Right kidney (tissue), 1 donor: ENCODE data around the gene TNIK.
"Not testable (repeated sequence)": the region's sequence is repeated elsewhere in the genome, so short reads cannot be mapped to it uniquely, and the experiment has no call there.

Experiments
- DNase-seq: peaks from one replicate; pipeline ENCODE4 v3.0.0-alpha.2; 2016

TNIK gene

DNA sequence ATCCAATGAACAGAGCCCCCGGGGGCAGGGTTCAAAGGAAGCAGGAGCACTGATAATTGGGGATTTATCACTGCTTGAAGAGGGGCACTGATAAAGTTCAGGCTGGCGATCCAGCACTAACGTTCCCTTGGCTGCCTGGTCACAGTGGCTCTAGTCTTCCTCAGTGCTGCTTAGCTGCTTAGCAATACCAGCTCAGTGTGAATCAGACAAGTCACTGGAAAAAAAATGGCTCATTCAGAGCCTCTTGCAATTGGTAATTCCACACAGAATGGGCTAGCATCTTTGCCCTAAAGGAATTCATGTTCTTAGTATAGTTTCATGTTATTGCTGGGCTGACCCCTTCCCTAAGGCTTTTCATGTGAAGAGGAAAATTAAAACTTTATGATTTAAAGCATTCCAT is 338.0 kb downstream of the TNIK start:
- DNase-seq = no peak

DNA sequence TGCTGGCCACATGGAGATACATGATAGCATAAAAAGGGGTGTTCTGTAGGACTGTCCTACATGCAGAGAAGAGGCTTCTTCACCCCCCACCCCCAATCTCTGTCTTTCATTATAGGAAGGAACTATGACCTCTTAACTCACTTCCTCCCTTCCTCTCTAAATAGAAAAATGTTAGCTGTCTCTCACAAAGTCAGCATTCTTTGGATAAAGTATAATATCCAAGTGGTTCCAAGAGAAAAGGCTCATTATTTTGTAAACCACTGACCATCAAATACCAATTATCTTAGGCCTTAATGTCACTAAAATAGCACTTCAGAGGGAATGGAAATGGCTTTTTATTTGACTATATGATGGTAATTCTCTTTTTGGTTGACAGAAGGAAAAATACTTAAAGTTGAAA is 338.4 kb downstream of the TNIK start:
- DNase-seq = no peak

DNA sequence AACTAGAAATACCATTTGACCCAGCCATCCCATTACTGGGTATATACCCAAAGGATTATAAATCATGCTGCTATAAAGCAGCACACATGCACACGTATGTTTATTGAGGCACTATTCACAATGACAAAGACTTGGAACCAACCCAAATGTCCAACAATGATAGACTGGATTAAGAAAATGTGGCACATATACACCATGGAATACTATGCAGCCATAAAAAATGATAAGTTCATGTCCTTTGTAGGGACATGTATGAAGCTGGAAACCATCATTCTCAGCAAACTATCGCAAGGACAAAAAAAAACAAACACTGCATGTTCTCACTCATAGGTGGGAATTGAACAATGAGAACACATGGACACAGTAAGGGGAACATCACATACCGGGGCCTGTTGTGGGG is 340.8 kb downstream of the TNIK start:
- DNase-seq = not testable (repeated sequence)

DNA sequence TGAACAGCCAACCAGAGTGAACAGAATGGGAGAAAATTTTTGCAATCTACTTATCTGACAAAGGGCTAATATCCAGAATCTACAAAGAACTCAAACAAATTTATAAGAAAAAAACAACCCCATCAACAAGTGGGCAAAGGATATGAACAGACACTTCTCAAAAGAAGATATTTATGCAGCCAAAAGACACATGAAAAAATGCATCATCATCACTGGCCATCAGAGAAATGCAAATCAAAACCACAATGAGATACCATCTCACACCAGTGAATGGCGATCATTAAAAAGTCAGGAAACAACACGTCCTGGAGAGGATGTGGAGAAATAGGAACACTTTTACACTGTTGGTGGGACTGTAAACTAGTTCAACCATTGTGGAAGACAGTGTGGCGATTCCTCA is 341.2 kb downstream of the TNIK start:
- not testable (repeated sequence) for DNase-seq

DNA sequence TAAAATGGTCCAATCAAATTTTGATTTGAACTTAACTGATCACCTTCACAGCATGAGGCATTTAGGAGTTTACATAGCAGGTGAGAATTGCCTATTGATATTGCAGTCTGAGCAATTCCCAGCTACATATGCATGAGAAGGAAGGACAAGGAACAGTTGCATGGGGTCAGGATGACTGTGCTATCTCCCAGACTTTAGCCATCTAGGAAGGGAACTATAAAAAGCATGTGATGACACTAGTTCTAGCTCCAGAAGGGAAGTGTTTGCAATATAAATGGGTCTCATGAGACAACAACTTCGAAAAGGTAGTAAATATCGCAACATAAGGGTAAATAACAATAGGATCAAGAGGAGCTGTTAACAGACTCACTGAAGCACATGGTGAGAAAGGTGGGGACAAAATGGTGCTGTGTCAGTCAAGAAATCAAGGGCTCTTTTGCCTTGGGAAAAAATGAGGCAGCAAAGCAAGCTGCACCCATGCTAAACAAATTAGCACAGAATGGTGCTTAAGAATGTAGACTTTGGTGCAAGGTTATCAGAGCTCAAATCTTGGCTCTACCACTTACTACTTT is 343.3 kb downstream of the TNIK start:
- DNase-seq = no peak

DNA sequence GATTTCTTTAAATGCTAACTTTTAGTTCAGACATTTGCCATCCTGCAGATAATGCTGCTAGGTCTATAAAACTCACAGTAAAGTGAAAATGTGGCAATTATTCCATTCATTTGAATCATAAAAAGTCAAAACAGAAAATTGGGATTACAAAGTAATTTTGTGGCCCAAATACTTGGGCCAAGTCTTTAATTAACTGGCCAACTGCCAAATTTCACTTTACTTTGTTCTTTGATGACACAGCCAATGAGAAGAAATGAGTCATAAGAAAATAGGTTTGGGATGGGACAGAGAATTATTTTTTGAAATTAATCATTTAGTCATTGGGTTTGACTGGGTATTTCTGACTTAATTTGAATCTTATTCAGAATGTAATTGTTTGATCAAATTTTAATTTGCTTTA is 343.8 kb downstream of the TNIK start:
- DNase-seq = no peak

DNA sequence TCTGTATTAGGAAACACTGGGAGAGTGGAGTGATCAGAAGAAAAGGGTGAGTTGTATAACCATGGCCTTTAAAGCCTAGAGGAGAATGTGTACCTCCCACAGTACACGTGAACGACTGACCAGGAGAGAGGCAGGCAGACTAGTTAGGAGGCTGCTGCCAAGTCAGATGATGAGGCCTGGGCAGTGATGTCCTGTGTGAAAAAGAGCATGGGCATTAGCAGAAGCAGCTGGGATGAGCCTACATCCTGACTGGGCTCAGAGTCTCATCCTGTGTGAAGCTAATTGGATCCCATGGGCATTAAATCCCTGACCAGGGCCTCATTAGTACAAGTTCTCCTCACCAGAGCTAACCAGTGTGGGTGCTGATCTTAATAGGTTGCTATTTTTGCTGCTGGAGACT is 344.5 kb downstream of the TNIK start:
- no peak for DNase-seq

DNA sequence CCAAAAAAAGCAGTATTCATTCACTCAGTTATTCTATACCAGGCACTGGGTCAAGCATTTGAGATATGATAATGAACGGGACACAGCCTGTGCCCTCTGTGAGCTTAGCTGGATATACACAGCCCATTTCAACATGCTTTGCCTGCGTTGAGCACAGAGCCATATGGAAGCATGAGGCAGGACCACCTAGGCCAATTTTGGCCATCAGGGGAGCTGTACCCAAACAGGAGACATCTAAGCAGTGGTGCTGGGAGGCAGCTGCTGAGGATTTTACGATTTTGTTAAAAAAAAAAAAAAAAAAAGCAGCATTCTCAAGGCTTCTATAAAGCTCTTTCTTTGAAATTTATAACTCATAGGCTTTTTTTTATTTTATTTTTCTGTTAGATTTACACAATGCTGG is 346.5 kb downstream of the TNIK start:
- DNase-seq = no peak

DNA sequence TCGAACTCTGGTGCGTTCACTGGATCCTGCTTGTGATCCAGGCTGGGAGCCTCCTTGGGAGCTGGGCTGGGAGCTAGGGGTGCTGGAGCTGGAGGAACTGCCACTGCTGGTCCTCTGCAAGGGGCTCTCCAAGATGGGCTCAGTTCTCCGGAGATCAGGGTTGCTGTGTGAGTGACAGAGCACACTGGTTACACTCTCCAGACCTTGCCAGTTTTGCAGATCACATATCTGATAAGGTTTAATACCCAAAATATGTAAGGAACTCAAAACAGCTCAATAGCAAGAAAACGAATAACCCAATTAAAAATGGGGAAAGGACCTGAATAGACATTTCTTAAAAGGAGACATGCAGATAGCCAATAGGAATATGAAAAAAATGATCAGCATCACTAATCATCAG is 349.5 kb downstream of the TNIK start:
- no peak for DNase-seq

DNA sequence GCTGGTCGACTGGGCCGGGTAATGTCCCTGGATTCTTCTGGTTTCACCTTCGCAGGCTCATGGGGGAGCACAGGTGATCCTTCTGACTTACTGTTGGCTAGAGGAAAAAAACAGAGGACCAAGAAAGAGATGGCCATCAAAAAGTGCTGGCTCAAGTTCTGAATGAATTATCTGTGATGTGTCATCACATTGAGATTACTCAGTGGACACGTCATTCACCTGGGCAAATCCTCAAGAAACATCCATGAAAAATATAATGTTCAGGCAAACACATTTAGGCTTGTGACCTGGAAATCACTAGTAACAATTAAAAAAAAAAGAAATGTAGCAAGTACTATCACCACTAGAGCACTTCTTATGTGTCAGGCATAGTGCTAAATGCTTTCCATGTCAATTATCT is 352.1 kb downstream of the TNIK start:
- DNase-seq = no peak

DNA sequence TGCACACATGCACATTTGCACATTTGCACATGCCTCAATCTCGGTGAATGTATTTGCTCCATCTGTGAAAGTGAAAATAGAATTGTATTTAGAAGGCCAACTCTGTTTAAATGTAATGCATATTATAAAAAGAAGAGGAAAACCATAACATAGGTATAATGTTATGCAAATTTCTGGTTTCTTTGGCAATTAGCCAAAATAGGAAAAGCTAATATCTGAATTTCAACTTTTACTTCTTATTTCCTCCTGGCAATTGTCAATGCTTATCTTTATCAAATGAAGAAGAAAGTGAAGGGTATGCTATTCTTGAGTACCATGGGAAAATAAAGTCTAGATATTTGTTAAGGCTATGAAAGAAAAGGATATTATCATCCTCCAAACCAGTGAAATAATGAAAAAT is 357.0 kb downstream of the TNIK start:
- DNase-seq = no peak

DNA sequence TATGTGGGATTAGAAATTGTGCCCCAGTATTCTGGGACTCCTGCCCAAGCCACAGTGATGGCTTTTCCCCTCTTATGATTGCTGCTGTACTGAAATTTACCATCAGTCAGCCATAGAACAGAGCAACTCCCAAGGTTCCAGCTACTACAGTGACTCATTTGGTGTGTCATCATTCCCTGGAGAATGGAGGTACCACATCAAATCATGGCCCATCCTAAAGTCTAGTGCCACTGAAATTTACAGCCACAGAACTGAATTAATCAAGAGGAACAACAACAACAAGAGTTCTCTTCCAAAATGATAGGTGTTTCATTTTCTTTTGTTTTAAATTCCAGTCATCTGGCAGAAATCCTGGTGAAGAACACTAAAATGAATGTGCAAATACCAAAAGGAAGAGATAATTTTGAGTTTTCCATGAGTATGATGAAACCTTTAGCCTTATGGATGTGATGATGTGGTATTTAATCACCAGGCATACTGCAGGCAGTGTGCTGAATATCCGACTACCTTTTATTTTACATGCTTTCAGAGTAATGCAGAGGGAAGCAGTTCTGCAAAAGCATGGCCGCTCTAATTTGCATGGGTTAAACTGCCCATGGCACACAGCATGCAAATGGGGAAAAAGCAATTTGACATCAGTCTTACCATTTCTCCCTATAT is 358.1 kb downstream of the TNIK start:
- DNase-seq = no peak

DNA sequence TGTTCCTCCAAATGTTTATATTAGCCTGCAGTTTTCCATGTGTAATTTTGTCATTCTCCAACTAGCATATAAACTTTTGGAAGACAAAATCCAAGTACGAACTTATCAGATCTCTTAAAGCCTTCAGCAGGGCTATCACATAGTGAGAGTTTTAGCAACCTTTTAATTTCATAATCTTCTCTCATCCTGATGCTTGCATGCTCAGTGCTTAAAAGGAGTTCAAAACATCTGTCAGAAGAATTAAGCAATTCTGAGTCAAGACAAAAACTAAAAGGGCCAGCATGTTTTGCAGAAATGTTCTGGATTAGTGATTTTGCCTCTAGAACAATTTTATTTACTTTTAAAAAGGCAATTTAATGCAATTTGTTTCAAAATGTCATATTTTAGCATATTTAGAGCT is 360.3 kb downstream of the TNIK start:
- no peak for DNase-seq

DNA sequence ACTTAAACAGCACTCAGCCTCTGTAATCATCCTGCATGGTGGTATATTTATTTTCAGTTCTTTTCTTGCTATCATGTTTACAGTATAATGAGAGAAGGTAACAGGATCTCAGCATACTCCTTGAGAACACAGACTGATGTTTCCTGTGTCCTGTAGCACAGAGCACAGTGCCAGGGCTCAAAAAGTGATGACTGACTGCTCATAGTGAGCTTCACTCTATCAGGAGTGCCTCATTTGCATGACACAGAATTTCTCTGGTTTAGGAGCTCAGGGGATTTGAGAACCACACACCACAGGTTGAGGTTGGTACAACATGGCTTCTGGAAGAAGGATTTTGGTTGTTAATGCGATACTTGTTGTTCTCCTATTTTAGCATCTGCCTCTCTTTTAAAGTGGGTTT is 365.1 kb downstream of the TNIK start:
- no peak for DNase-seq

DNA sequence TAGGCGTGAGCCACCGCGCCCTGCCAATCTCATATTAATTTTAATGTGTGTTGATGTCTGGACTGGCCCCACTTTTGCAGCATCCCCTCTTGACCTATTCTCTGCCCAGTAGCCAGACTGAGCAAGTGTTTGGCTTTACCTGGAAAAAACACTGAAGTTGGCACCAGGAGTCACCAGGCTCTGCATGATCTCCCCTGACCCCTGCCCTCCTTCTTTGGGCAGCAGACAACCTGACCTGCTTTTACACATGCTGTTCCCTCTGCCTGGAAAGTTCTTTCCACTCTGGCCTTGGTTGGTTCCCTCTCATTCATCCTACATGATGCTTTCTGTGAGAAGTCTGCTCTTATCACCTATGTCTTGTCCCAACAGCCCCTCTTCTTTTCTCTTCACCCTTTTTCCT is 365.8 kb downstream of the TNIK start:
- DNase-seq = no peak

DNA sequence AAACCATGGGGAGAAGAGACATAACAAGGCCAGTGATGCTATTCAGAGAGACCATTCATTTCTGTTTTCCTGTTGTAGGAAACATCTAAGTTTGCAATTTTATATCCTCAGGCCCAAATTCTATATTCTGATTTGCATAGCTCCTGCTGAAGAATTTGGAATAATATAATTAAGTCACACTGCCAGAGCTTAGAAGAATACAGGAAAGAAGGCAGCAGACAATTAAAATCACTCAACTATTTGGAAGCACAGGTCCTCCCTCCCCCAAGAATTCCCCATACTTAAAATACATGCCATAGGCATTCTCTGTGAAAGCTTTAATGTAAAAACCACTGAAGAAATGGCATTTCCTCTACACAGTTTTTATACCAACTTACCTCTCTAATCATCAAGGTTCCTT is 366.7 kb downstream of the TNIK start:
- no peak for DNase-seq

DNA sequence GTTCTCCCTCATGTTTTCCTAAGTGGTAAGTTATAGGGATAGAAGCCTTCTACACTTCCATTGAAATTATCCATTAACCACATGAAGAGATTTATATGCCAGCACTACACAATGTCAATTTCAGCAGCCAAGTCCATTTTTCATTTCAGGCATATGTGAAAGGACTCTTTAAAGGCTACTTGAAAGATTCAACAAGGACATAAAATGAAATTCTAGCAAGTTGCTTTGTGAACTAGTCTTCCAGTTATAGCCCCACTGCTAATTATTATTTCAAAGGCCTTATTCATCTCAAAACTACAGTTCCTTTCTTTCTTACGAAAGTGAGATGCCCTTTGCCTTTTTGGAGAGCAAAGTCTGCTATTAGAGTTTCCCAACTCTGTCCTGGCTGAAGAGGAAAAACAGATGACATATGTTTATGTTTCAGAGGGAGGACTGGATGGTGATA is 367.7 kb downstream of the TNIK start:
- DNase-seq = no peak

DNA sequence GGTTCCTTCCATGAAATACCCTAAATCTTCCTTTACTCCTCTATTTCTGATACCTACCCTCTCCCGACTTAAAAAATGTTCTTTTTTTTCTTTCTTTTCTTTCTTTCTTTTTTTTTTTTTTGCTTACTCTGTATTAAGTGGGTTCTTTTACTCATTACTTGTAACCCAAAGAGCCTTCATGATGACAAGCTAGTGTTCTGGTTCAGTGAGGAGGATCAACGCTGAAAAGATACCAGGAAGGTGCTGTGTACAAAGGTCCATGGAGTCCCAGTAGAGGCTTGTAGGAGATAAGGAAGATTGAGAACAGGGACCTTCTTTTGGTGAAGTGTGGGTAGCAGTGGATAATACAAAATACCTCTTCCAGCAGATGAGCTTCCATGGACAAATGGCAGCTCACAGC is 369.9 kb downstream of the TNIK start:
- no peak for DNase-seq

DNA sequence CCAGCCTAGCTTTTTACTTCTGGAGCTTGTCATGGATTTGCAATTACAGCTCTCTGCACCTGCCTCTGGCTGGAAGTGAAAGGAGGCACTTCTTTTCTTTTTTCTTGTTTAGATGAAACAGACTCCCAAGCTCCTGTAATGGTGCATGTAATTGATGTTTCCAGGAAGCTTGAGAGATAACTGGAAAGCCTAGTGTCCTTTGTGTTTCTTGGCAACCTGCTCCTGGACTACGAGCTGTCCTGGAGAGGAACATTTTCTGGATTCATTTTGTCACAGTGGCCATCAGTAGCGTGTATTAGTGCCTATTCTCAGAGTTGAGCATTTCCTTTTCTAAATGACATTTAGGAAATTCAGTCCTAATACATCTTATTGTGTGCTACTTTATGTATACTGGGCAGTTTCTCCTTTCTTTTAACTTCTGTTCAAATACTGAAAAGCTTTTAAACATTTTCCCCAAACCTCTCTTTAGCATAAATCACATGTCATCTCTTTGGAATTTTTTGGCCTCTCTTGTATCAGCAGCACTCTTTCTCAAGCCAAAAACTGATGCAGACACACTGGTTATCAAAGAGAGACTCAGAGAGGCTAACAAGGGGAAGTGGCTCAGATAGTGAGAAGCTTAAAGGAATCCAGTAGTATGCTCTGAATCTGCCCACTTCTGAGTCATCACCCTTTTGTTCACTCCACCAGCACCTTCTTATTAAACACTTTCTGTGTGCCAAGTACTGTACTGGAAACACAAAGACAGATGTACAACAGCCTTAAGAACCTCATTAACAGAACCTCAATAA is 371.0 kb downstream of the TNIK start:
- DNase-seq = no peak

DNA sequence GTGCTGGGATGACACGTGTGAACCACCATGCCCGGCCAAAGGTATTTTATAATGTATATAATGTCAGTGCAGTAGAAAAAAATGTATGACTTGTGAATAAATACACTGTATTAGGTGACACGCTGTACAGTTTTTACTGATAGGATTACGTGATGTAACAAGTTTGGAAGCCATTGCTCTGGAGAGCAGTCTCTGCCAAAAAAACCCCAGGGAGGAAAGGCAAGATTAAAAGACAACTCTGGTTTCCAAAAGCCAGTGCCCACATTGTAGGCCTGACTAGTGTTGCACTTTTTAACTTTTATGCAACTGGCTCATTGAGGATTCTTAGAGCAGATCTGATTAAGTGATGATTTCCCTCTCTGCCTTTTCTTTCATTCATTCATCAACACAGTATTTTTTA is 371.7 kb downstream of the TNIK start:
- no peak for DNase-seq

DNA sequence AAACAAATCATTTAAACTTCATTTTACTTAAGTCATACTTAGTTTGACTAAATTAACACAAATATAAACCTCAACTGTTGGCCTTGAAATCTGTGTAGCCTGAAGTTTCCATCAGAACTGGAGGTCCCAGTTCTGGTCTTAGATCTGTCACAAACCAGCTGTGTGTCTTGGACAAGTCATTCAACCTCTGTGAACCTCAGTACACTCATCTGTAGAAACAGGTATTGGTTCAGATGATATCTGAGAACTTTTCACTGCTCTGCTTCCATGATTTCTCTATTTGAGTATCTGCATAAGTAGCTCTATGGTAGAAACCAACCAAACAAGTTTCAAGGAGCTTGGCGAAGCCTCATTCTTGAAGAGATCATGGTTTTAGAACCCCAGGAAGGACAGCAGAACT is 373.3 kb downstream of the TNIK start:
- no peak for DNase-seq

DNA sequence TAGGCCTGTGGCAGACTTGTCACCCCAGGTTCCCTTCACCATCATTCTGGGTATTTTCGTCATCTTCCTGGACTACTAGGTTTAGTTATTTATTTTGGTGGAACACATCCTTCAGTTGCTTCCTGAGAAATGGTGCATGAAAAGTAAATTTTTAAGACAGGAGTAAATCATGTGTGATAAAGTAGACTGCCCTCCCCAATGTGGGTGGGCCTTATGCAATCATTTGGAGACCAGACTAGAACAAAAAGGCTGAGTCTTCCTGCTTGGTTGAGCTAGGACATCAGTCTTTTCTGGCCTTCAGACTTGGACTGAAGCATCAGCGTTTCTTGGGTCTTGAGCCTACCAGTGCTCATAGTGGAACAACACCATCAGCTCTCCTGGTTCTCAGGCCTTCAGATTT is 382.9 kb downstream of the TNIK start:
- no peak for DNase-seq

DNA sequence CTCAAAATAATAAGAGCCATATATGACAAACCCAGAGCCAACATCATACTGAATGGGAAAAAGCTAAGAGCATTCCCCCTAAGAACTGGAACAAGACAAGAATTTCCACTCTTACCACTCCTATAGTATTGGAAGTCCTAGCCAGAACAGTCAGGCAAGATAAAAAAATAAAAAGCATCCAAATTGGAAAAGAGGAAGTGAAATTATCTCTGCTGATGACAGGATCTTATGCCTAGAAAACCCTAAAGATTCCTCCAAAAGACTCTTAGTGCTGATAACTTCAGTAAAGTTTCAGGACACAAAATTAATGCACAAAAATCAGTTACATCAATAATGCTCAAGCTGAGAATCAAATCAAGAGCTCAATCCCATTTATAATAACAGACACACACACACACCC is 387.8 kb downstream of the TNIK start:
- DNase-seq = no peak

DNA sequence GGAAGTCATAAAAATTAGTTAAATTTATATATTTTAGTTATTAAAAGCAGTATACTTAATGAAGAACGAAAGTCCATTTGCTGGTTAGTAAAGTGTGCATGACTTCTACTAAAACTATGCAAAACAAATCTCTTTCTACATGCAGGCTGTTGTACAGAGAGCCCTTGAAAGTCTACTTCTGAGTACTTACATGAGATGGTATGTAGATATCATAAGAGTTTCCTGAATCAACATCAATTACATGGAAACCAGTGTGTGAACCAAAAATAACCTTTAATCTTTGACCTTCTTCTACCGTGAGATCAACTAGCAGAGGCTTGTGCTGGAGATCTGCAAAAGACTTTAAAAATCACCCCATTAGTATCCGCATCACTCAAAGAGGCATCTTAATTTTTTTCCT is 391.5 kb downstream of the TNIK start:
- no peak for DNase-seq
